Left forelimb (tissue), 1 donor: ENCODE data around the gene NDFIP1.

Experiments
- DNase-seq: peaks from one replicate; pipeline ENCODE4 v3.0.0-alpha.2; 2018; ENCODE audit warnings: low spot score

The NDFIP1 gene

DNA sequence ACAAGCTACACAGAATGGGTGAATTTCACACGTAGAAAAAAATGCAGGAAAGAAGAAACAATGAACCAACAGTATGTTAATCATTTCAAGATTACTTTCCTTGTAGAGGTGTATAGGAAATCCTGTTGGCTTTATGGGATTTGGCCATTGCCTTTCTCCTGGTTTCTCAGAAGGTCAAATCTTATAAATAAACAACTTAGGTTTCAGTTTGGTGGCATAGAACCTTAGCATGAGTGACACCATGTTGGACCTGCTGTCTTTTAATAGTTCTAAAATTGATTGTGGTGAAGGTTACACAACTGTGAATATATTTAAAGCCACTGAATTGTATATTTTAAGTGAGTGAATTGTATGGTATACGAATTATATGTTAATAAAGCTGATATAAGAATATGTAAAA, 16.7 kb upstream of the NDFIP1 start:
- DNase-seq = no peak

DNA sequence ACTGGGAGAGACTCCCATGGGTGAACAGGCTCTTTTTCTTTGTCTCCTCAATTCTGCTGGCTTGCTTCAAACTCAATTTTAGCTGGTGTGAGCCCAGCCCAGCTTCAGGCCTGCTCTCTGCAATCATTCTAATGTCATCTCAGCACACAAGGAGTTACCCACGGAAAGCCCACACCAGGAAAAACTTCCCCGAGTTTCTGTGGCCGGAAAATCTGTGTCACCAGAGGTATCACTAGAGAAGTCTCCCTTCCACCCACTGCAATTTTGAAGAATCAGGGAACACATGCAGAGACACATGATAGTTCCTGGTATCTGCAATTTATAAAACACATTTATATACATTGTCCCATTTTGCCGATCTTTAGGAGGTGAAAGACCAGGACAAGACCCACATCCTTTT, 13.5 kb upstream of the NDFIP1 start:
- DNase-seq = no peak

DNA sequence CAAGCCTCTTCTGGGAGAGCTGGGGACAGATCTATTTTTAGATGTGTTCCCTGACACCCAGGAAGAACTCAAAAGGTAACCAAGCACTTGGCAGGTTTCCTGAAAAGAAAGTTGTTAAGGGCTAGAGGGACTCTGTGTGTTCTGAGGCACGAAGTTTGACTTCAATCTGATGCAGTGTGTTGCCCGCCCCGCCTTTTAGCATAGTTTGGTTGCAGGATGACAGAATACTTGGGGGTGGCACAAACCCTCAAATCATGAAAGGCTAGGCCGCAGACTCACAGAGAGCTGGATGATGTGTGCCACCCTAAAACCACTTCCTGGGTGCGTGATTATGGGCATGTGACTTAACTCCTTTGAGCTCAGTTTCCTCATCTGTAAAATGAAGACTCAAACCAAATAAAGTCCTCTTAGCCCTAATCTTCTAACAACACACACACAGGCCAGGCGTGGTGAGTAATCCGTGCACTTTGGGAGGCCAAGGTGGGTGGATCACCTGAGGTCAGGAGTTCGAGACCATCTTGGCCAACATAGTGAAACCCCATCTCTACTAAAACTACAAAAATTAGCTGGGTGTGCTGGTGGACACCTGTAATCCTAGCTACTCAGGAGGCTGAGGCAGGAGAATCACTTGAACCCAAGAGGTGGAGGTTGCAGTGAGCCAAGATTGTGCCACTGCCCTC, 12.8 kb upstream of the NDFIP1 start:
- no peak for DNase-seq

DNA sequence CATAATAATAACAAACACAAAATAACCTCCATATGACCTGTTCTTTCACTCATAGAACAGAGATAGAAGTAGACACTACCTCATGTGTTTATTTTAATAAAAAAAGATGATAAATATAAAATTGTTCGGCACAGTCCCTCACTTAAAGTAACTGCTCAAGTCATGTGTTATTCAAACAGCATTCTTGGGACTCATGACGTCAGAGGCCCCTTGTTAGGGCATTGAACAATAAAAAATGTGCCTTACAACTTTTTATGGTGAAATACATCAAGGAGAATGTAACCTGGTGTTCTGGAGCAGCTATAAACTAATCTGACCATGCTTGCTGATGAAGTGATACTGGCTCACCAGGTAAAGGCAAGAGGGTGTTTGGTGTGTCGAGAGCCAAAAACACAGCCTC, 12.2 kb upstream of the NDFIP1 start:
- no peak for DNase-seq

DNA sequence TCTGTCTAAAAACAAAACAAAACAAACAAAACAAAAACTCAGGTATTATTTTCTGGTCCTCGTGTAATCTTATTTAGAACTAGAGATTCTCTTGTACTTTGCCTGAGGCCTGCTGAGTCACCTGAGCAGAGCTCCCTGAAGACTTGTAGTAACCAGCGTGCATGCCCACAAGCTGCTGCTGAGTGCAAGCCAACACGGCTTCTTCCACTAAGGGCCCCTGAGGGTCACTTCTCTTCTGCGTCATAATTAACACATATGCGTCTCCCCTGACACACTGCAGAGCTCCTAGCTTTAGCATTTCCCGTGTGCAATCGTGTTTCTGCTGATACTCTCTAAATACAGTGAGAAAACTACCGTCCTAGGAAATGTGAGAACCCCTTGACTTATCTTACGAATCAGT, 10.9 kb upstream of the NDFIP1 start:
- DNase-seq = no peak

DNA sequence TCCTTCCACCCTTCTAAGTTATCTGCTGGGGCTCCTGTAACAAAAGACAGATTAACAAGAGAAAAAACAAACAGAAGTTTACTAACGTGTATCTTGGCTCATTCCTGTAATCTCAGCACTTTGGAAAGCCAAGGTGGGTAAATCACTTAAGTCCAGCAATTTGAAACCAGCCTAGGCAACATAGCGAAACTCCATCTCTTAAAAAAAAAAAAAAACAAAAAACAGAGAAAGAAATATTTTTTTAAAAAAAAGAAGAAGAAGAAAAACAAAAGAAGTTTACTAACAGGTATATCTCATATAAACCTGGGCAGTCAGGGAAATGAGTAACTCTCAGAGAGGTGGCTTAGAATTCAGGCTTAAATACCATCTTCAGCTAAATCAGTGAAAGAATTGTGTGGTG, 10.3 kb upstream of the NDFIP1 start:
- DNase-seq = no peak

DNA sequence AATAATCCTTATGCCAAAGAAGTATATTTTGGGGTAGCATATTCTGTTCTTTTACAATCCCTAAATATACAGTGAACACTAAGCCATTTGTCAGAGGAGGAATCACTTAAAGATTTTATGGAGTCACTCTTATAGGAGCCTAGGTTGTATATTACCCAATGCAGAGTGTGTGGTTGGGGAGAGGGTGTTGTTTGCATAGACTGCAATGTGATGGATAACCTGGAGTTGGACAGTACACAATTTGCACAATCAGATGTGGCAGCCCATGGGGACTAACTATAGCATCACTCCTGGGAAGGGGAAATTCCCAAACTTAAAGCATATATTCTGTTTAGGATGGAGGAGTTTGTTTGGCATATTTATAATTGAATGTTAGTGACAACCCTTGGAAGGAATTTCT, 9.6 kb upstream of the NDFIP1 start:
- no peak for DNase-seq

DNA sequence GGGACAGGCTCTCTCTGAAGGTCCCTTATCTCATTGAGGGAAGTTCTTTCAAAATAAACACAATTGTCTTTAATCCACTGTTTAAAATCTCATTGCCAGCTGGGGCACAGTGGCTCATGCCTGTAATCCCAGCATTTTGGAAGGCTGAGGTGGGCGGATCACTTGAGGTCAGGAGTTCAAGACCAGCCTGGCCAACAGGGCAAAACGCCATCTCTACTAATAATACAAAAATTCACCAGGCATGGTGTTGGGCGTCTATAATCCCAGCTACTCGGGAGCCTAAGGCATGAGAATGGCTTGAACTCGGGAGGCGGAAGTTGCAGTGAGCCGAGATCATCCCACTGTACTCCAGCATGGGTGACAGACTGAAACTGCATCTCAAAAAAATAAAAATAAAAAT, 8.3 kb upstream of the NDFIP1 start:
- no peak for DNase-seq

DNA sequence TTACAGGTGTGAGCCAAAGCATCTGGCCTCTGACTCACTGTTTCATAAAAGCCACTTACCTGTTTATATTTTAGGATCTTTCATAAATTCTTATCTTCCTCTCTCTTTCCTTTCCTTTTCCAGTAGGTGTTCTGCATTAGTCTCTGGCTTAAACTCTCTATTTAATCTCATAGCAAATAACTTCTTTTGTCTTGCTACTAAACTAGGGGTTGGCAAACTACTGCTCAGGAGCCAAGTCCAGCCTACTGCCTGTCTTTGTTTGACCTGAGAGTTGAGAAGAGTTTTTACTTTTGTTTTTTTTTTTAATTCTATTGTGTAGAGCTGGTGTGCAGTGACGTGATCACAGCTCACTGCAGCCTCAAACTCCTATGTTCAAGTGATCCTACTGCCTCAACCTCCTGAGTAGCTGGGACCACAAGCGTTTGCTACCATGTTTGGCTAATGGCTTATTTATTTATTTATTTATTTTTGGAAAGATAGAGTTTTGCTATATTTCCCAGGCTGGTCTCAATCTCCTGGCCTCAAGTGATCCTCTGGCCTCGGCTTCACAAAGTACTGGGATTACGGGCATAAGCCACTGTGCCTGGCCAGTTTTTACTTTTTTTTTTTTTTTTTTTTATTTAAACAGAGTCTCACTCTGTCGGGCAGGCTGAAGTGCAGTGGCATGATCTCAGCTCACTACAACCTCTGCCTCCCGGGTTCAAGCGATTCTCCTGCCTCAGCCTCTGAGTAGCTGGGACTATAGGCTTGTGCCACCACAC, 5.4 kb upstream of the NDFIP1 start:
- no peak for DNase-seq

DNA sequence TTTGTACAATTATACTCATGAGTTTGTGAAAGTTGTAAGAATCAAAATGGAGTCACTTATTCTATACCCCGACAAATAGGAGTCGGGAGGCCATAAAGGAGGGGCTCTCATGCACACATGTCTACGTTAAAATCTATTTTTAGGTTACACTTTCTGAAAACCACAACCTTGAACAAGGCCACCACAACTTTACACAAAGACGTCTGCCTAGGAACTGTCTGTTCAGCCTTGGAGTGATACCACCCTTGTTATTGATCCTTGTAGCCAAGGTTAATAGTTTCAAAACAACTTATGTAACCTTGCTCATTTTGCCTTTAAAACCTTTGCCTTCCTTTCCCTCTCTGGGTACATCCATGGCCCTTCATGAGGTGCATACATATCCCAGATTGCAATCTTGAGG, 4.1 kb upstream of the NDFIP1 start:
- no peak for DNase-seq

DNA sequence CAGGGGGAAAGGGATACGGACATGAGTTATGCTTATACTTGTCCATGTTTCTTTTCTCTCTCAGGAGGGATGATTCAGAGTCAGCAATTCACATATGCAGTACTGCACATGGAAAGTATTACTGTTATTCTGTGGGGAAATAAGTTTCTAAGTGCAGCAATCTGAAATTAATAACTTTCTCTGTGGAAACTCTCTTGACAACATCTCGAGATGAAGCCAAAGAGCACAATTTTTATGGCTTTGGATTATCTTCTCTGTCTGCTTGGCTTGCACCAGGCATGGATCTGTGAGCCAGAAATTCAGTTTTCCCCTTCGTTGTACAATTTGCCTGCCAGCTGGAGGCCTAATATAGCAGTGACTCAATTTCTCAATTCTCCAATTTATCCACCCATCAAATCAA, 2.5 kb upstream of the NDFIP1 start:
- DNase-seq = no peak

DNA sequence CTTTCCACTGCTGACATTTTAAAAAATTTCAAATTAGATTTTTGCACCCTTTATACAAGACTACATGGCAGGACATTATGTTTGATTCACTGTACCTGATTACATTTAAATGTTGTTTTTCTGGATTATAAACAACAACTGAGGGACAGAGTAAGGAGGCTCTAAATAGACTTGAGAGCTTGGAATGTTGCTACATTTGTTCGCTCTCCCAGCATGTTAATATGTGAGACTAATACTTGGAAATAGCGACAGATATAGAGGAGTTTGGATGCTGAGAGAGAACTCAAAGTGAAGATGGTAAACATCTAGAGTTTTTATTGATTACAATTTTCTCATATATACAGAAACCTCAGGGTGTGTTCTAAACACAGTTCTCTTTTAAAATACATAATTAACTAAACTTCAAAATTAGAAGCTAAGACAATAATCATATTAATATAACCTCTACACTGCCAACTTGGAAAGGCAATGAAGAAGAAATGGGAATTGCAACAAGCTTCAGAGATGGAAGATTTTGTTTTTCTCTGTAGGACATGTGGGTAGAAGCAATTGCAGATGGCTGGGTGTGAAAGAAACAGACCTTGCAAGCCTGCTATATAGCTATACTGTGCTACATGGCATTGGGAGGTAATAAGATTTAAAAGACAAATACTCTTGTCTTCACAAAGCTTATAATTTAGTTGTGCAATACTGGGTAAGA, 1.4 kb upstream of the NDFIP1 start:
- no peak for DNase-seq

DNA sequence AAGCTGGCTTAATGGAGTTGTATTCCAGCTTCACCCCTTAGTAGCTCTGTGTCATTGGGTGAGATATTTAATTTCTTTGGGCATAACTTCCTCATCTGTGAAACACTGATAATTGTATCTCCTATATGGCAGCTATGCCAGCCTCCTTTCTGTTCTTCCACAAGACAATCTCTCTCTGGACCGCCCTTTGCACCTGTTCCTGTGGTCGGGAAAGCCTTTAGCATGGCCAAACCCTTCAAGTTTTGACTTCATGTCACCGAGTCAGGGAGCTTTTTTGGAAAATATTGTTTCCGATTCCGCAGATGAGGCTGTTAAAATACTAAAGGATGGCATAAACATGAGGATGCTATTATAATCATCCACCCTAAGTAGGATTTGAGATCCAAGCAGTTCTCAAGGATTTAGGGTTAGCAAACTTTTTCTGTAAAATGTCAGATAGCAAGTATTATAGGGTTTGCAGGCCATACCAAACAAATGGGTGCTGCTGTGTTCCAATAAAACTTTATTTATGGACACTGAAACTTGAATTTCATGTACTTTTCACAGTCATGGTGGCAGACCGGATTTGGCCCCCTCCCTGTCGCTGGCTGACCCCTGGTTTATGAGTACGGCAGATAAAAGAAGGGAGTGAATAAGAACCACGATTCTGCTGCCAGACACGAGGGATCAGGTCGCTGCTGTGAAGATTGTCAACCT, 695 bp upstream of the NDFIP1 start:
- no peak for DNase-seq

DNA sequence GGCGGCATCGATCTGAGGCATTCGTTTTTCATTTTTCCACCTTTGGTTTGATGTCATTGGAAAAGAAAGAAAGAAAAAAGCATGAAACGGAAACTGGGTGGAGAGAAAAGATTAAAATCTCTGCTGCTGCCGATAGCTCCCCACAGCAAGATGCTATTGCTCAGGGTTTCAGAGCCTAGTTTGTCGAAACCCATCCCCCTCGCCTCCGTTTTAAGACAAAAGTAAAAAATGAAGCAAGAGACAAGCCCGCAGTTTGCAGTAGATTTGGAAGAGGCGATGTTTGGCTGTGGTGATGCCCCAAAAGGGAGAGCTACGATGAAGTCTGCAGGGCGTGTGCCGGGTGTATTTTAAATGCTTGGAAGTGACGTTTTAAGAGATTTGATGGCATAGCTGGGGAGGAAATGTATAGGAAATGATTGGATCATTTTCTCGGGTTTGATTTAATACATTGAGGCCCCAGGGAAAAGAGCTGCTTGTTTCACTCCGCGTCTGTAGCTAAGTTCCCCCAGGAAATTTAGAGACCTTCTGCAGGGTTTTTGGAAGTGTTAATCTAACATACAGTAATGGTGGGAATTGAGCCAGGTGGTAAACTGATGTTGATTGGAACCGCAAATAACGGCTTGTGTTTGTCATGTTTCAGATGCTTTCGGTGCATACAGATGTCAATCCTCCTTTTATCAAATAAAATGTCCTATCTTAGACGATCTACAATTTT, 909 bp downstream of the NDFIP1 start:
- DNase-seq = no peak

DNA sequence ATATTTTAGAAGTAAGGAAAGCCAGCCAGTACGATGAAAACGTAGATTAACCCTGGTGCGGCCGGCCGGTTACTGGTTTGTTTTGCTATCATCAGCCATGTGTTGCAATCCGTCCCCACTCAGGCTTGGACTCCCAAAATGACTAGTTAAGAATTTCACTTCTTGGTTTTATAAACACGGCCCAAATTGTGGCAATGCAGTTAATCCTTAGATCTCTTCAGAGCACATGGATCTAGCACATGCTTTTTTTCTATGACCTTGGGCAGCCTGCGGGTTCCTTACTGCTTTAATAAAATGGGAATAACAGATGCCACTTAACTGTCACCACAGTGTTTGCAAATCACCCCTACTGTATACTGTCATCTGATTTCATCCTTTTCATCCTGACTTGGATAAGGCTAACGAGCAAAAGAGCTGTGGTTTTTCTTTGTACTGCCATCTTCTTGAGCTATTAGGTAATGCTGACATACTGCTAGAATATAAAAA, 1.5 kb downstream of the NDFIP1 start:
- DNase-seq = no peak

DNA sequence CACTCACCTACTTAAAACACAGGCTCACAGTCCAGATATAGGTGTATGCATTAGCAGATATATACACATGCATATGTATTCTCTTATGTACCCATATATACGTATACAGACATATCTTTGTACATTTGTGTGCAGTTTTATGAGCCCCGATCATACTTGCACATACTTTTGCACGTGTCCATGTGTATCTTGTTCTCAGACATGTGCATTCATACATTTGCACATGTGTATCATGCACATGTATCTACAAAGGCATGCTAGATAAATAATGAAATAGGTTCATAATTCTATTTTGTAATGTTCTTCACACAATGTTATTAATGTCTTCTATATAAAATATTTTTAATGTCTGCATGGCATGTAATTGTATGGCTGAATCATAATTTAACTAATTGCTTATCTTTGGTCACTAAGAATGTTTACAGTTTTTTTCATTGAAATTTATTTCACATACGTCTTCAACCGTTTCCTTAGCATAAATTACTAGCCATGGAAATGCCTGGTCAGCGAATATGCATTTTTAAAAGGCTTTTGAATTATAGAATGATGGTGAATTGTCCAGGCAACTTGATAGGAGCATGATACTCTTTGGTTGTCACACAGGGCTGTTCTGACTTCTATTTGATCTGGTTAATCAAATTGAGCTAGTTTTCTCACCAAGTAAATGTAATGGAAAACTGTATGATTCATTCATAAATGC, 2.6 kb downstream of the NDFIP1 start:
- no peak for DNase-seq

DNA sequence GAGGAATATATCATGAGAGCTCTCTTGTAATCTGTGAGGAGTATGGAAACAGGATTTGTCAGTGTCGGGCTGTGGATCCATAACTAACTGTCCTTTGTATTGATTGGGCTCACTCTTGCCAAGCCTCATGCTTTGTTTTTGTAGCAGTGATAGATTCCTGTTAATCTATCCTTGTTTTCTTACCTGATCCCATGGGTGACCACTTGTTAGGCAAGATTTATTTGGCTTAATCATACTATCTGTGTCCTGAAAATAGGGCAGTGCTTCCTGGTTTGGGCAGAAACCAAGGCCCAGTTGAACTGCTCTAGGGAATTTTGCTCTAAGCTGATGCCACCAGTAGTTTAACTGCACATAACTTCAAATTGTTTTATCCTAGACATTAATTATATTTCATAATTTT, 6.1 kb downstream of the NDFIP1 start:
- no peak for DNase-seq

DNA sequence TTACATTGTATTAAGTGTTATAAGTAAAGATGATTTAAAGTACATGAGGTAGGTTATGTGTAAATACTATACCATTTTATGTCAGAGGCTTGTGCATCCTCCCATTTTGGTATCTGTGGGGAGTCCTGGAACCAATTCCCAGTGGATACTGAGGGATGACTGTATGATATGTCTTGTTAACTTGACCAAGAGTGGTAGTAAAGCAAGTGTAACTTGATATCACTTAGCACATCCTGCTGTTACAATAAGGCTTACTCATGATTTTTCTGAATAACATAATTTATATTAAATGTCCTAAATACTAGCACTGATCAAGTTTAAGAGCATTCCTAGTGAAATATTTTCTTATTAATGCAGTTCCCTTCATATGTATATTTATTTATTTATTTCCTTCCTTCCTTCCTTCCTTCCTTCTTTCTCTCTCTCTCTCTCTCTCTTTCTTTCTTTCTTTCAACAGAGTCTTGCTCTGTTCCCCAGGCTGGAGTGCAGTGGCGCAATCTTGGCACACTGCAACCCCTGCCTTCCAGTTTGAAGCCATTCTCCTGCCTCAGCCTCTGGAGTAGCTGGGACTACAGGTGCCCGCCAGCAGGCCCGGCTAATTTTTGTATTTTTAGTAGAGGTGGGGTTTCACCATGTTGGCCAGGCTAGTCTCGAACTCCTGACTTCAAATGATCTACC, 7.5 kb downstream of the NDFIP1 start:
- DNase-seq = no peak

DNA sequence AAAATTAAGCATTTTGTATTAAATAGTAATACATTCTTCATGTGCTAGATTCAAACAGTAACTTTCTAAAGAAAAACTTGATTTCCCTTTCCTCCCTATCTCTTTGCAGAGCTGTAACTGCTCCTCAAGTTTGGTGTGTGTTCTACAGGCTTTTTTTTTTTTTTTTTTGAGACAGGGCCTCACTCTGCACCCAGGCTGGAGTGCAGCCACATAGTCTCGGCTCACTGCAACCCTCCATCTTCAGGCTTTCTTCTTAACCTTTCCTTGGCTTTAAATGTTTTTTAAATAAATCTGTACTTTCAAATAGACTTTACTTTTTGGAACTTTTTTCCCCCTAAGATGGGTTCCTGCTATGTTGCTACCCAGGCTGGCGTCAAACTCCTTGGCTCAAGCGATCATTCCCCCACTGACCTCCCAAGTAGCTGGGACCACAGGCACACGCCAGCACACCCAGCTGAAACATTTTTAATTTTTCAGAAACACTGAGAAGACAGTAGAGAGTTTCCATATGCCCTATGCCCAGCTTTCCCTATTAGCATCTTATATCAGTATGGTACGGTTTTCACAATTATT, 9.1 kb downstream of the NDFIP1 start:
- DNase-seq = no peak

DNA sequence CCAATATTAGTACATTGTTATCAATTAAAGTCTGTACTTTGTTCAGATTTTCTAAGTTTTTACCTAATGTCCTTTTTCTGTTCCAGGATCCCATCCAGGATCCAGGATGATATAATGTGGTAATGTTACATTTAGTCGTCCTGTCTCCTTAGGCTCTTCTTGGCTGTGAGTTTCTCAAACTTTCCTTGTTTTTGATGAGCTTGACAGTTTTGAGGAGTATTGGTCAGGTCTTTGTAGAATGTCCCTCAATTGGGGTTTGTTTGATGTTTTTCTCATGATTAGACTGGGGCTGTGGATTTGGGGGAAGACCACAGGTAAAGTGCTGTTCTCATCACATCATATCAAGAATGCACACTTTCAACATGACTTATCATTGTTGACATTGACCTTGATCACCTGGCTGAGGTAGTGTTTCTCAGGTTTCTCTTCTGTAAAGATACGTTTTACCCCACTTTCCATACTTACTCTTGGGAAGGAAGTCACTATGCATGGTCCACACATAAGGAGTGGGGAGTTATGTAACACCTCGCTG, 9.6 kb downstream of the NDFIP1 start:
- no peak for DNase-seq
